ENCODE measurements around the gene NDUFB2.
"Not testable (repeated sequence)": the region's sequence is repeated elsewhere in the genome, so short reads cannot be mapped to it uniquely, and the experiment has no call there.

The NDUFB2 gene

GRCh38 chr7:140667476-140667875 lies 29.0 kb upstream of the NDUFB2 start:
- H3K4me3 ChIP-seq (replicated peaks in 1 of 2; ENCODE audit: low read depth in 2 of 2, low read length in 2 of 2): no peak overlapping the region
- TF ChIP-seq CTCF (IDR thresholded peaks at IDR 0.05; ENCODE audit: low read depth, low read length): no peak
- DNase-seq (ENCODE audit: low read depth in 2 of 2): no peak

GRCh38 chr7:140668641-140669040 lies 27.9 kb upstream of the NDUFB2 start:
- no peak overlapping the region for H3K4me3 ChIP-seq (replicated peaks in 1 of 2; ENCODE audit: low read depth in 2 of 2, low read length in 2 of 2)
- TF ChIP-seq CTCF (IDR thresholded peaks at IDR 0.05; ENCODE audit: low read depth, low read length): no peak
- DNase-seq (ENCODE audit: low read depth in 2 of 2): no peak

- no peak for DNase-seq (ENCODE audit: low read depth in 2 of 2)
- H3K4me3 ChIP-seq (replicated peaks in 1 of 2; ENCODE audit: low read depth in 2 of 2, low read length in 2 of 2): no peak overlapping the region
- no peak for TF ChIP-seq CTCF (IDR thresholded peaks at IDR 0.05; ENCODE audit: low read depth, low read length)
These were observed 27.2 kb upstream of the NDUFB2 start for GRCh38 chr7:140669352-140669751.

- not testable (repeated sequence) for DNase-seq (ENCODE audit: low read depth in 2 of 2); H3K4me3 ChIP-seq (replicated peaks in 1 of 2; ENCODE audit: low read depth in 2 of 2, low read length in 2 of 2)
These were observed 26.6 kb upstream of the NDUFB2 start for GRCh38 chr7:140669862-140670261.

GRCh38 chr7:140670343-140670935 lies 26.1 kb upstream of the NDUFB2 start:
- no peak for TF ChIP-seq CTCF (IDR thresholded peaks at IDR 0.05; ENCODE audit: low read depth, low read length)
- no peak overlapping the region for H3K4me3 ChIP-seq (replicated peaks in 1 of 2; ENCODE audit: low read depth in 2 of 2, low read length in 2 of 2)
- no peak for DNase-seq (ENCODE audit: low read depth in 2 of 2)

GRCh38 chr7:140671966-140672365 lies 24.5 kb upstream of the NDUFB2 start:
- no peak for DNase-seq (ENCODE audit: low read depth in 2 of 2)
- TF ChIP-seq CTCF (IDR thresholded peaks at IDR 0.05; ENCODE audit: low read depth, low read length): no peak
- no peak overlapping the region for H3K4me3 ChIP-seq (replicated peaks in 1 of 2; ENCODE audit: low read depth in 2 of 2, low read length in 2 of 2)

GRCh38 chr7:140672382-140673062 lies 24.0 kb upstream of the NDUFB2 start, which contains the start of gene ADCK2:
TSS of gene ADCK2 (plus strand) at chr7:140672945. CDS start at chr7:140673331, 386 bp downstream.
- peak in 1 of 2 donors; percentile 17 for DNase-seq (ENCODE audit: low read depth in 2 of 2)
- peak within 1 kb of the TSS; percentile 66 for H3K4me3 ChIP-seq (replicated peaks in 1 of 2; ENCODE audit: low read depth in 2 of 2, low read length in 2 of 2)
- no peak for TF ChIP-seq CTCF (IDR thresholded peaks at IDR 0.05; ENCODE audit: low read depth, low read length)
